H1 (cell line): ENCODE data around the gene ENOPH1. TPM values are rescaled to one million over a fixed set of nuclear protein-coding genes. Genes with fewer than 3 reads are reported as not detected.

Experiments
- ASH2L ChIP-seq: fragments of 200-600, 300-600 bp; sonication (generic); IDR thresholded peaks from one replicate; pipeline ENCODE4 v1.7.1; 2017; ENCODE audit warnings: low read length
- polyA plus RNA-seq, 7 experiments: library from polyadenylated mRNA; depleted of rRNA in 3 of 7; stranded (reverse) in 5 of 7; unstranded in 2 of 7; fragments of >200 nt in 5 of 7; fragments of 200-250 nt in 2 of 7; gene quantifications; 1 replicate in 5 of 7; 2 replicates in 1 of 7; 4 replicates in 1 of 7; pipeline versions ENCODE4 v1.2.1 to v1.2.3, GENCODE V29; 2011 to 2013; ENCODE audit warnings: missing spikeins in 2 of 7, mixed read lengths in 2 of 7
- total RNA-seq: library from RNA; stranded (reverse); fragmentation: NEBNext Ultra II Directional; extraction: Animal tissue kit (Norgen Biotek cat#: 25700); gene quantifications from 2 replicates; pipeline ENCODE4 v1.2.1, GENCODE V29; 2021
- TF ChIP-seq, protein P1 (sequence below): fragments of 300-600 bp; sonication (generic); IDR thresholded peaks from 2 replicates; pipeline ENCODE4 v1.7.1; 2012; ENCODE audit warnings: low read length, moderate library complexity, mild to moderate bottlenecking, inconsistent platforms; ENCODE audit not compliant: insufficient replicate concordance

Gene ENOPH1
- total and polyA plus RNA-seq, 2 of the 8 experiments (the other 6 are each of a cell fraction or from before 2014, with no cell fraction given) = 25.1 to 89.3 TPM

DNA sequence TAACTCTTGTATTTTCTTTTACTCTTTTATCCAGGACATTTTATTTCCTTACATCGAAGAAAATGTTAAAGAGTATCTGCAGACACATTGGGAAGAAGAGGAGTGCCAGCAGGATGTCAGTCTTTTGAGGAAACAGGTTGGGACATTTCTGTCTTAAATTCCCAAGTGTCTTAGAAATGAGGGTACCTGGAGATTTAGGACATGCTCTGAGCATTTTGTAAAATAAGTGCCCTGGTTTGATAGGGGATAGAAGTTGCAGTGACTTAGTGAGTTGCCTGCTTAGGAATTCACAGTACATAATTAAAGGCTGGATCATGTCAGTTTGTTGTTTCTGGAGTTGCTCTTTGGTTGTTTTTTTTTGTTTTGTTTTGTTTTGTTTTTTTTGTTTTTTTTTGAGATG is 17.5 kb downstream of the ENOPH1 start (continued):
- TF ChIP-seq, protein P1, sequence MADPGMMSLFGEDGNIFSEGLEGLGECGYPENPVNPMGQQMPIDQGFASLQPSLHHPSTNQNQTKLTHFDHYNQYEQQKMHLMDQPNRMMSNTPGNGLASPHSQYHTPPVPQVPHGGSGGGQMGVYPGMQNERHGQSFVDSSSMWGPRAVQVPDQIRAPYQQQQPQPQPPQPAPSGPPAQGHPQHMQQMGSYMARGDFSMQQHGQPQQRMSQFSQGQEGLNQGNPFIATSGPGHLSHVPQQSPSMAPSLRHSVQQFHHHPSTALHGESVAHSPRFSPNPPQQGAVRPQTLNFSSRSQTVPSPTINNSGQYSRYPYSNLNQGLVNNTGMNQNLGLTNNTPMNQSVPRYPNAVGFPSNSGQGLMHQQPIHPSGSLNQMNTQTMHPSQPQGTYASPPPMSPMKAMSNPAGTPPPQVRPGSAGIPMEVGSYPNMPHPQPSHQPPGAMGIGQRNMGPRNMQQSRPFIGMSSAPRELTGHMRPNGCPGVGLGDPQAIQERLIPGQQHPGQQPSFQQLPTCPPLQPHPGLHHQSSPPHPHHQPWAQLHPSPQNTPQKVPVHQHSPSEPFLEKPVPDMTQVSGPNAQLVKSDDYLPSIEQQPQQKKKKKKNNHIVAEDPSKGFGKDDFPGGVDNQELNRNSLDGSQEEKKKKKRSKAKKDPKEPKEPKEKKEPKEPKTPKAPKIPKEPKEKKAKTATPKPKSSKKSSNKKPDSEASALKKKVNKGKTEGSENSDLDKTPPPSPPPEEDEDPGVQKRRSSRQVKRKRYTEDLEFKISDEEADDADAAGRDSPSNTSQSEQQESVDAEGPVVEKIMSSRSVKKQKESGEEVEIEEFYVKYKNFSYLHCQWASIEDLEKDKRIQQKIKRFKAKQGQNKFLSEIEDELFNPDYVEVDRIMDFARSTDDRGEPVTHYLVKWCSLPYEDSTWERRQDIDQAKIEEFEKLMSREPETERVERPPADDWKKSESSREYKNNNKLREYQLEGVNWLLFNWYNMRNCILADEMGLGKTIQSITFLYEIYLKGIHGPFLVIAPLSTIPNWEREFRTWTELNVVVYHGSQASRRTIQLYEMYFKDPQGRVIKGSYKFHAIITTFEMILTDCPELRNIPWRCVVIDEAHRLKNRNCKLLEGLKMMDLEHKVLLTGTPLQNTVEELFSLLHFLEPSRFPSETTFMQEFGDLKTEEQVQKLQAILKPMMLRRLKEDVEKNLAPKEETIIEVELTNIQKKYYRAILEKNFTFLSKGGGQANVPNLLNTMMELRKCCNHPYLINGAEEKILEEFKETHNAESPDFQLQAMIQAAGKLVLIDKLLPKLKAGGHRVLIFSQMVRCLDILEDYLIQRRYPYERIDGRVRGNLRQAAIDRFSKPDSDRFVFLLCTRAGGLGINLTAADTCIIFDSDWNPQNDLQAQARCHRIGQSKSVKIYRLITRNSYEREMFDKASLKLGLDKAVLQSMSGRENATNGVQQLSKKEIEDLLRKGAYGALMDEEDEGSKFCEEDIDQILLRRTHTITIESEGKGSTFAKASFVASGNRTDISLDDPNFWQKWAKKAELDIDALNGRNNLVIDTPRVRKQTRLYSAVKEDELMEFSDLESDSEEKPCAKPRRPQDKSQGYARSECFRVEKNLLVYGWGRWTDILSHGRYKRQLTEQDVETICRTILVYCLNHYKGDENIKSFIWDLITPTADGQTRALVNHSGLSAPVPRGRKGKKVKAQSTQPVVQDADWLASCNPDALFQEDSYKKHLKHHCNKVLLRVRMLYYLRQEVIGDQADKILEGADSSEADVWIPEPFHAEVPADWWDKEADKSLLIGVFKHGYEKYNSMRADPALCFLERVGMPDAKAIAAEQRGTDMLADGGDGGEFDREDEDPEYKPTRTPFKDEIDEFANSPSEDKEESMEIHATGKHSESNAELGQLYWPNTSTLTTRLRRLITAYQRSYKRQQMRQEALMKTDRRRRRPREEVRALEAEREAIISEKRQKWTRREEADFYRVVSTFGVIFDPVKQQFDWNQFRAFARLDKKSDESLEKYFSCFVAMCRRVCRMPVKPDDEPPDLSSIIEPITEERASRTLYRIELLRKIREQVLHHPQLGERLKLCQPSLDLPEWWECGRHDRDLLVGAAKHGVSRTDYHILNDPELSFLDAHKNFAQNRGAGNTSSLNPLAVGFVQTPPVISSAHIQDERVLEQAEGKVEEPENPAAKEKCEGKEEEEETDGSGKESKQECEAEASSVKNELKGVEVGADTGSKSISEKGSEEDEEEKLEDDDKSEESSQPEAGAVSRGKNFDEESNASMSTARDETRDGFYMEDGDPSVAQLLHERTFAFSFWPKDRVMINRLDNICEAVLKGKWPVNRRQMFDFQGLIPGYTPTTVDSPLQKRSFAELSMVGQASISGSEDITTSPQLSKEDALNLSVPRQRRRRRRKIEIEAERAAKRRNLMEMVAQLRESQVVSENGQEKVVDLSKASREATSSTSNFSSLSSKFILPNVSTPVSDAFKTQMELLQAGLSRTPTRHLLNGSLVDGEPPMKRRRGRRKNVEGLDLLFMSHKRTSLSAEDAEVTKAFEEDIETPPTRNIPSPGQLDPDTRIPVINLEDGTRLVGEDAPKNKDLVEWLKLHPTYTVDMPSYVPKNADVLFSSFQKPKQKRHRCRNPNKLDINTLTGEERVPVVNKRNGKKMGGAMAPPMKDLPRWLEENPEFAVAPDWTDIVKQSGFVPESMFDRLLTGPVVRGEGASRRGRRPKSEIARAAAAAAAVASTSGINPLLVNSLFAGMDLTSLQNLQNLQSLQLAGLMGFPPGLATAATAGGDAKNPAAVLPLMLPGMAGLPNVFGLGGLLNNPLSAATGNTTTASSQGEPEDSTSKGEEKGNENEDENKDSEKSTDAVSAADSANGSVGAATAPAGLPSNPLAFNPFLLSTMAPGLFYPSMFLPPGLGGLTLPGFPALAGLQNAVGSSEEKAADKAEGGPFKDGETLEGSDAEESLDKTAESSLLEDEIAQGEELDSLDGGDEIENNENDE = no peak
- TF ChIP-seq ASH2L = no peak
- TF ChIP-seq, all 59 proteins: peak for 0
